ENCODE data around the gene TOMM20.

TOMM20 gene

DNA sequence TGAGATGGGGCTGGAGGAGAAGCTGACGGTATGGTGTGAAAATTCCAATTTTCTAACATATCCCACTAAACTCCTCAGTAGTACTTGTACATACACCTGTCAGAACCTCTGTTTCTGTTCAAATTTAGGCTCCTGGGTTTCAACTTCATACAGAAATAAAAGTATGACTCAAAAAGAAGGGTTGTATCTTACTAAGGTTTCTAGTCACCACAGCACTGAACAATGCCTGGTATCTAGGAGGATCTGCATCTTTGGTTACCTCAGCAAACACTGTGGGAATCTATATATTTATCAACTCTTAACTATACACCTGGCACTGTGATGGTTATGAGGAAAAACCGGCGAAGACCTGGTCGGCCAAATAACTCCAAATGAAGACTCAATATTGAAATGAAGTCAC lies 18.6 kb upstream of the TOMM20 start:
- Histone ChIP-seq H3K4me2 (ENCODE audit: low read length) (no peak overlapping the region), H3K9me2 (replicated peaks; ENCODE audit: control insufficient read depth, low read length) (no peaks in the 10 kb centered on the region), H3K9me3 (ENCODE audit: control insufficient read depth, insufficient read depth, low read length) (no peaks in the 10 kb centered on the region), H4K20me1 (ENCODE audit: control insufficient read depth, insufficient read depth, low read depth, low read length) (no peaks in the 10 kb centered on the region), H3K27ac (ENCODE audit: low read depth, low read length) (no peak overlapping the region), H3F3A (ENCODE audit: control insufficient read depth, insufficient read depth) (no peaks in the 10 kb centered on the region), H3K79me2 (ENCODE audit: control insufficient read depth, low read length) (peaks cover 30% of the 10 kb centered on the region), H3K4me1 (ENCODE audit: control insufficient read depth, low read length) (no peaks in the 10 kb centered on the region; the same call in 1 of the 2 replicates), H3K4me3 (ENCODE audit: low read length) (no peak overlapping the region), H3K36me3 (ENCODE audit: control insufficient read depth, low read length) (peaks cover 85% of the 10 kb centered on the region), H3K27me3 (ENCODE audit: control insufficient read depth, low read length) (no peaks in the 10 kb centered on the region)
- TF ChIP-seq, protein P1, sequence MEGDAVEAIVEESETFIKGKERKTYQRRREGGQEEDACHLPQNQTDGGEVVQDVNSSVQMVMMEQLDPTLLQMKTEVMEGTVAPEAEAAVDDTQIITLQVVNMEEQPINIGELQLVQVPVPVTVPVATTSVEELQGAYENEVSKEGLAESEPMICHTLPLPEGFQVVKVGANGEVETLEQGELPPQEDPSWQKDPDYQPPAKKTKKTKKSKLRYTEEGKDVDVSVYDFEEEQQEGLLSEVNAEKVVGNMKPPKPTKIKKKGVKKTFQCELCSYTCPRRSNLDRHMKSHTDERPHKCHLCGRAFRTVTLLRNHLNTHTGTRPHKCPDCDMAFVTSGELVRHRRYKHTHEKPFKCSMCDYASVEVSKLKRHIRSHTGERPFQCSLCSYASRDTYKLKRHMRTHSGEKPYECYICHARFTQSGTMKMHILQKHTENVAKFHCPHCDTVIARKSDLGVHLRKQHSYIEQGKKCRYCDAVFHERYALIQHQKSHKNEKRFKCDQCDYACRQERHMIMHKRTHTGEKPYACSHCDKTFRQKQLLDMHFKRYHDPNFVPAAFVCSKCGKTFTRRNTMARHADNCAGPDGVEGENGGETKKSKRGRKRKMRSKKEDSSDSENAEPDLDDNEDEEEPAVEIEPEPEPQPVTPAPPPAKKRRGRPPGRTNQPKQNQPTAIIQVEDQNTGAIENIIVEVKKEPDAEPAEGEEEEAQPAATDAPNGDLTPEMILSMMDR (IDR thresholded peaks at IDR 0.05; ENCODE audit: low read depth, low read length, poor library complexity, severe bottlenecking) = no peak
- TF ChIP-seq EZH2phosphoT487 (IDR thresholded peaks at IDR 0.05; ENCODE audit: borderline replicate concordance, low read length) = no peak

GRCh38 chr1:235145639-235146038 lies 17.0 kb upstream of the TOMM20 start:
- Histone ChIP-seq H3F3A (ENCODE audit: control insufficient read depth, insufficient read depth) (no peaks in the 10 kb centered on the region), H3K4me2 (ENCODE audit: low read length) (no peak overlapping the region), H3K36me3 (ENCODE audit: control insufficient read depth, low read length) (peaks cover 79% of the 10 kb centered on the region), H4K20me1 (ENCODE audit: control insufficient read depth, insufficient read depth, low read depth, low read length) (no peaks in the 10 kb centered on the region), H3K4me1 (ENCODE audit: control insufficient read depth, low read length) (no peaks in the 10 kb centered on the region; the same call in 1 of the 2 replicates), H3K4me3 (ENCODE audit: low read length) (no peak overlapping the region), H3K9me3 (ENCODE audit: control insufficient read depth, insufficient read depth, low read length) (no peaks in the 10 kb centered on the region), H3K79me2 (ENCODE audit: control insufficient read depth, low read length) (peaks cover 29% of the 10 kb centered on the region), H3K27me3 (ENCODE audit: control insufficient read depth, low read length) (no peaks in the 10 kb centered on the region), H3K9me2 (replicated peaks; ENCODE audit: control insufficient read depth, low read length) (no peaks in the 10 kb centered on the region), H3K27ac (ENCODE audit: low read depth, low read length) (no peak overlapping the region)
- no peak for TF ChIP-seq EZH2phosphoT487 (IDR thresholded peaks at IDR 0.05; ENCODE audit: borderline replicate concordance, low read length)
- TF ChIP-seq, protein P1 (IDR thresholded peaks at IDR 0.05; ENCODE audit: low read depth, low read length, poor library complexity, severe bottlenecking) = no peak

DNA sequence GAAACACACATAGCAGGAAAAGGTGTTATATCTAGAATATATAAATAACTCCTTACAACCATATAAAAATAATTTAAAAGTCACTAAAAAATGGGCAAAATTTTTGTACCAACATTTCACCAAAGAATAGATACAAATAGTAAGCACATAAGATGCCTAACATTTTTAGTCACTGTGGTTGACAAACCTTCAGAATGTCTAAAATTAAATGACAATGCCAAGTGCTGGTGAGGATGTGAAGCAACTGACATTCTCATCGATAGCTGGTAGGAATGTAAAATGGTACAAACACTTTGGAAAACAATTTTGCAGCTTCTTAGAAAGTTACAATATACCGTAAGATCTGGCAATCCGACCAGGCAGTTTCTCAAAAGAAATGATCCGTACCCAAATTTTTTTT lies 14.4 kb upstream of the TOMM20 start:
- H3K9me3 ChIP-seq (ENCODE audit: control insufficient read depth, insufficient read depth, low read length) = no peaks in the 10 kb centered on the region
- TF ChIP-seq EZH2phosphoT487 (IDR thresholded peaks at IDR 0.05; ENCODE audit: borderline replicate concordance, low read length) = no peak
- TF ChIP-seq, protein P1 (IDR thresholded peaks at IDR 0.05; ENCODE audit: low read depth, low read length, poor library complexity, severe bottlenecking) = no peak
- H4K20me1 ChIP-seq (ENCODE audit: control insufficient read depth, insufficient read depth, low read depth, low read length) = no peaks in the 10 kb centered on the region
- no peaks in the 10 kb centered on the region; the same call in 1 of the 2 replicates for H3K4me1 ChIP-seq (ENCODE audit: control insufficient read depth, low read length)
- H3F3A ChIP-seq (ENCODE audit: control insufficient read depth, insufficient read depth) = no peaks in the 10 kb centered on the region
- H3K79me2 ChIP-seq (ENCODE audit: control insufficient read depth, low read length) = peaks cover 26% of the 10 kb centered on the region
- H3K36me3 ChIP-seq (ENCODE audit: control insufficient read depth, low read length) = peaks cover 76% of the 10 kb centered on the region
- H3K9me2 ChIP-seq (replicated peaks; ENCODE audit: control insufficient read depth, low read length) = no peaks in the 10 kb centered on the region
- no peak overlapping the region for H3K4me2 ChIP-seq (ENCODE audit: low read length)
- H3K27me3 ChIP-seq (ENCODE audit: control insufficient read depth, low read length) = no peaks in the 10 kb centered on the region
- no peak overlapping the region for H3K27ac ChIP-seq (ENCODE audit: low read depth, low read length)
- H3K4me3 ChIP-seq (ENCODE audit: low read length) = no peak overlapping the region

Data from DOHH2 (cell line).